ENCODE results near the gene NF1.

GRCh38 chr17:31105991-31106390 is 11.2 kb downstream of the NF1 start:
- TF ChIP-seq CTCF (IDR thresholded peaks at IDR 0.05) (no peak), POLR2A (IDR thresholded peaks at IDR 0.05) (no peak), POLR2AphosphoS5 (IDR thresholded peaks at IDR 0.05) (no peak), EP300 (IDR thresholded peaks at IDR 0.05) (no peak)

Measured in gastroesophageal sphincter (tissue), 3 donors.